Loucy (cell line): Measurements from ENCODE around the gene ADPRM.

Source experiments
- H2AFZ ChIP-seq: fragments of 200-600 bp; sonication (generic); 2 replicates; pipeline ENCODE4 v1.6.0; 2016; ENCODE audit warnings: antibody characterized with exemption, mild to moderate bottlenecking, low read length, moderate library complexity
- H3F3A ChIP-seq: fragments of 200-600 bp; 2 replicates; pipeline ENCODE4 v1.6.0; 2016; ENCODE audit warnings: antibody characterized with exemption, low read depth, mild to moderate bottlenecking
- H3K27me3 ChIP-seq: fragments of 200-600 bp; sonication (generic); 2 replicates; pipeline ENCODE4 v1.6.1; 2014; ENCODE audit warnings: low read length, mild to moderate bottlenecking; ENCODE audit not compliant: insufficient read depth, poor library complexity, severe bottlenecking
- H3K36me3 ChIP-seq: fragments of 200-600 bp; sonication (generic); 2 replicates; pipeline ENCODE4 v1.6.1; 2016; ENCODE audit warnings: low read length; ENCODE audit not compliant: insufficient read depth
- H3K4me1 ChIP-seq: fragments of 200-600 bp; sonication (generic); 2 replicates; pipeline ENCODE4 v1.5.1; 2014; ENCODE audit warnings: low read length, mild to moderate bottlenecking; ENCODE audit not compliant: insufficient read depth, poor library complexity, severe bottlenecking
- H3K4me2 ChIP-seq: fragments of 200-600 bp; sonication (generic); 2 replicates; pipeline ENCODE4 v1.6.0; 2014; ENCODE audit warnings: antibody characterized with exemption, low read length, low read depth, mild to moderate bottlenecking; ENCODE audit not compliant: poor library complexity, severe bottlenecking
- H3K4me3 ChIP-seq: fragments of 200-600 bp; sonication (generic); 2 replicates; pipeline ENCODE4 v1.5.1; 2014; ENCODE audit warnings: low read length, mild to moderate bottlenecking, mixed read lengths; ENCODE audit not compliant: poor library complexity, severe bottlenecking
- H3K79me2 ChIP-seq: fragments of 200-600 bp; sonication (generic); 2 replicates; pipeline ENCODE4 v1.6.1; 2014; ENCODE audit warnings: low read length; ENCODE audit not compliant: insufficient read depth
- H3K9ac ChIP-seq: fragments of 200-600 bp; sonication (generic); 2 replicates; pipeline ENCODE4 v1.6.0; 2014; ENCODE audit warnings: mild to moderate bottlenecking, low read depth, low read length, moderate library complexity; ENCODE audit not compliant: poor library complexity, severe bottlenecking
- H3K9me2 ChIP-seq: fragments of 200-600 bp; sonication (generic); replicated peaks from 2 replicates; pipeline ENCODE4 v1.6.1; 2016; ENCODE audit warnings: low read depth, low read length, mixed read lengths
- H3K9me3 ChIP-seq: fragments of 200-600 bp; sonication (generic); 2 replicates; pipeline ENCODE4 v1.6.1; 2014; ENCODE audit warnings: mild to moderate bottlenecking, antibody characterized with exemption, low read length, low read depth; ENCODE audit not compliant: insufficient read depth
- H4K20me1 ChIP-seq: fragments of 200-600 bp; sonication (generic); 2 replicates; pipeline ENCODE4 v1.6.0; 2014; ENCODE audit warnings: antibody characterized with exemption, low read length, mild to moderate bottlenecking; ENCODE audit not compliant: insufficient read depth, poor library complexity, severe bottlenecking
- CTCF ChIP-seq: fragments of 200-600 bp; sonication (generic); conservative IDR thresholded peaks from 2 replicates; pipeline ENCODE4 v1.5.1; 2014; ENCODE audit warnings: mild to moderate bottlenecking, antibody characterized with exemption, low read length
- EZH2phosphoT487 ChIP-seq: fragments of 200-600 bp; IDR thresholded peaks from 2 replicates; pipeline ENCODE4 v1.6.1; 2018; ENCODE audit warnings: antibody characterized with exemption, mild to moderate bottlenecking, moderate library complexity, borderline replicate concordance

The ADPRM gene

GRCh38 chr17:10718547-10718946 lies 21.2 kb downstream of the ADPRM start:
- Histone ChIP-seq H3K27me3 (no peaks in the 10 kb centered on the region), H3K4me1 (no peaks in the 10 kb centered on the region), H3K4me2 (no peak overlapping the region), H3K36me3 (no peaks in the 10 kb centered on the region), H3K9ac (no peak overlapping the region), H3K79me2 (no peaks in the 10 kb centered on the region), H3K9me3 (no peaks in the 10 kb centered on the region), H3F3A (no peaks in the 10 kb centered on the region), H2AFZ (no peak overlapping the region), H3K9me2 (no peaks in the 10 kb centered on the region), H3K4me3 (no peak overlapping the region), H4K20me1 (no peaks in the 10 kb centered on the region)
- TF ChIP-seq CTCF (no peak), EZH2phosphoT487 (no peak)

DNA sequence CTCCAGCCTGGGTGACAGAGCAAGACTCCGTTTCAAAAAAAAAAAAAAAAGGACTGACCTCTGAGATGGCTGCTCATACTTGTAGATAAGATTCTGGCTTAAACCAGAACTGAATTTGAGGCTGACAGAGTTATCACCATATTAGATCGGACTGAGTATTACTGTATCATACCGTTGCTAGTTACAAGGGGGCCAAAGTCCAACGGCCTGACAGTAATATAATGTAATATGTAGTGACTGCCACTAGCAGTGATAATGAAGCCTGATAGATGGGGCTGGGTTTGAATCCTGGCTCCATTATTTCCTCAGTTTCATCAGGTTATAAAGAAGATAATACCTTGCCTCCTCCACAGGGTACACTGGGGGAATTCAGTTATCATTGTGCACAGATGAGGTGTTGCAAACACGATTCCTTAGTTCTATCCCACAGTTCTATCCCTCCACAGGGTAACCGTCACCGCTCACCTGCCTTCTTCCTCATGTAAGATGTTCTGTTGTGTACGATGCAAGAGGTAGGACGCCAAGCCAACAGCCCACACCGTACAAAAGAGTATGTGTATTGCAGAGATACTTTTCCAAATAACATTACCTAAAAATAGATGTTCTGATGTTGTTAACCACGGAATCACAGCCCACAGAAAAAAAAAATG lies 27.3 kb downstream of the ADPRM start:
- H3K9me3 ChIP-seq = no peaks in the 10 kb centered on the region
- no peaks in the 10 kb centered on the region for H4K20me1 ChIP-seq
- H3K9me2 ChIP-seq = no peaks in the 10 kb centered on the region
- no peaks in the 10 kb centered on the region for H3F3A ChIP-seq
- H3K4me1 ChIP-seq = peaks cover 23% of the 10 kb centered on the region
- H3K9ac ChIP-seq = no peak overlapping the region
- H3K79me2 ChIP-seq = no peaks in the 10 kb centered on the region
- H3K4me3 ChIP-seq = no peak overlapping the region
- peak overlapping the region; percentile 3 for H3K4me2 ChIP-seq
- TF ChIP-seq CTCF (no peak), EZH2phosphoT487 (no peak)
- H3K36me3 ChIP-seq = no peaks in the 10 kb centered on the region
- H2AFZ ChIP-seq = no peak overlapping the region
- H3K27me3 ChIP-seq = no peaks in the 10 kb centered on the region

DNA sequence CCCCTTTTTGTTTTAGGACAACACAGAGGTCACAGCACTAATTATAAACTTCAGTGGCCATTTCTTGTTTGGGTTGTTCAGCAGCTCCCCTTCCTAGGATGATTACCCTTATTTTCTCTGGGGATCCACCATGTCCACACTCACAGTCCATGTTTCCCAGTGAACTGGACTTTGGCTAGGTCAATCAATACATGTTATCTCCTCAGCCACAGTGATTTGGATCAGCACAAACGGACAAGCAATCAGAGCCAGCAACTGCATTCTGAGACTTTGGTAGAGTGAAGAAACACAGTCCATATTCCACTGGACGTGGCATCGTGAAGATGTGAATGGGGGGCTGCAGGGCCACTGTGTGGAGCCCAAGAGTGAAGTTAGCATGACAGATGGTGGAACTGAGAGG lies 27.9 kb downstream of the ADPRM start:
- TF ChIP-seq CTCF = no peak
- TF ChIP-seq EZH2phosphoT487 = no peak
- no peaks in the 10 kb centered on the region for H3K27me3 ChIP-seq
- no peaks in the 10 kb centered on the region for H4K20me1 ChIP-seq
- no peaks in the 10 kb centered on the region for H3K9me2 ChIP-seq
- H3K9ac ChIP-seq = no peak overlapping the region
- H3K36me3 ChIP-seq = no peaks in the 10 kb centered on the region
- H3K4me2 ChIP-seq = no peak overlapping the region
- no peaks in the 10 kb centered on the region for H3K79me2 ChIP-seq
- no peak overlapping the region for H3K4me3 ChIP-seq
- no peaks in the 10 kb centered on the region for H3F3A ChIP-seq
- no peaks in the 10 kb centered on the region for H3K9me3 ChIP-seq
- peaks cover 23% of the 10 kb centered on the region for H3K4me1 ChIP-seq
- no peak overlapping the region for H2AFZ ChIP-seq
